Head of caudate nucleus (tissue), 42 donors: ENCODE measurements around the gene FOXO6.

Source experiments
- DNase-seq, 42 donors: peaks; one replicate each; pipeline versions ENCODE4 v3.0.0 to v3.0.0-alpha.2; 2020 to 2021; ENCODE audit warnings: mixed read lengths in 7 of 42
- intact Hi-C: fragments of 100-400 bp; cut with DNase I; formaldehyde crosslinking; loops from one replicate; pipeline ENCODE4 v1.15.0; 2022

Gene FOXO6

DNA sequence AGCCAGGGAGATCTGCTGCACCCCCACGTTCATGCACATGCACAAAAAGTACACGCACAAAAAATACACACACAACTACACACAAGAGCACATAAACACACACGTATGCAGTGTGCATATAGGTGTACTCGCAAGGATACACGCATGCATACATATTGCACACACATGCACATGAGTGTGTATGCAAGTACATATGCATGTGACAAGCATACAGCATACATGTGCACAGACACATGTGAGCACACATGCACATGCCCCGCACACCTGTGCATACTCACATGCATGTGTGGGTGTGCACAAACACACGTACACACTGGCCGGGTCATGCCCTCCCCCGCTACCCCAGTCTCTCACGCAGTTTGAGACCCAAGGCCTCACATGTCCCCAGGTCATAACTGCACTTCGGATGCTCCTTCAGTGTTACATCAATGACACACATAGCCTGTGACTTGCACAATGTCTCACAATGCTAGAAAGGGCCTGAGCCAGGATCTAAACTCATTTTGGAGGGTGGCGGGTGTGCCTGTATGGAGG lies 52.6 kb downstream of the FOXO6 start:
- DNase-seq, result no peak
- intact Hi-C loops, result no loop called here

DNA sequence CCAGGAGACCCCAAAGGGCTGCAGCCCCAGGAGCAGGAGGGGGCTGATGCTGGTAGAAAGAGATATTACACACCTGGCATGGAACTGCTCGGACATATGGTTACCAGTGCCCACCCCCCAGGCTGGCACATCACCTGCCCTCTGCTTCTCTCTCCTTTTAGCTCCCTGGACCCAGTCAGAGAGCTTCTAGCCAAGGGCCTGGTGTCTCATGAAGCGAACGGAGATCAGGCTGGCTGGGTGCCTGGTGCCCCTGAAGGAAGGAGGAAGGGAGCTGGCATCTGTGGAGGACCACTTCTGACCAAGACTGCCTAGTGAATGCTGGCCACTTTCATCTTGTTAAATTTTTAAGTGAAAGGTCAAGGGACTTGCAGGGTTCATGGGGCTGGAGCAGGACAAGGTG lies 53.1 kb downstream of the FOXO6 start:
- intact Hi-C loops, result no loop called here
- peak in 3 of 42 donors; percentile 20 to 57 (median 22) for DNase-seq

DNA sequence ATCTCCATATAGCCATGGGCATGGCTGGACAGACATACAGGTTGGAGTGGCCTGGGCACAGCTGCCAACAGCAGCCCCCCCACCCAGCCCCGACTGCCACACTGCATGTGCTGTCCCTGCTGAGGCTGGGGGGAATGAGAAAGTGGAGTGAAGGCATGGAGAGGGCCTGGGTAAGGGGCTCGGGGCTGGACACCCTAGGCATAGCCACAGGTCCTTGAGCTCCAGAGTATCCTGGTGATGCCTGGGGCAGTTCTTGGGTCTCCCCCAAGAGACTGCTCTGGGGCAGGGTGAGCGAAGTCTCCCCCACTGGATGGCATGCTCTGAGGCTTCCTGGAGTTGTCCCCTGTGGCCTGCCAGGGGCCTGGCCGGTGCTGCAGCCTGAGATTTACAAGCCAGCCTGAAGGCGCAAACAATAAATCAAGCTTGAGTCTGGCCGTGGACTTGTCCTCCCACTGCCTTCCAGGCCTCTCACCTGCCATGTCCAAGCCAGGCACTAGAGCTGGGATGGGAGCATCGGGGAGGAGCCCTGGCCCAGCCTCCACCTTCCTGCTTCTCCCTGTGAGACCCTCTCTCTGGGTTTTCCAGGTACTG lies 53.6 kb downstream of the FOXO6 start:
- intact Hi-C loops, result loop anchor here (5.0 kb wide), 2 partner anchors 48 to 148 kb away; no protein-coding TSS in a partner anchor
- no peak for DNase-seq

DNA sequence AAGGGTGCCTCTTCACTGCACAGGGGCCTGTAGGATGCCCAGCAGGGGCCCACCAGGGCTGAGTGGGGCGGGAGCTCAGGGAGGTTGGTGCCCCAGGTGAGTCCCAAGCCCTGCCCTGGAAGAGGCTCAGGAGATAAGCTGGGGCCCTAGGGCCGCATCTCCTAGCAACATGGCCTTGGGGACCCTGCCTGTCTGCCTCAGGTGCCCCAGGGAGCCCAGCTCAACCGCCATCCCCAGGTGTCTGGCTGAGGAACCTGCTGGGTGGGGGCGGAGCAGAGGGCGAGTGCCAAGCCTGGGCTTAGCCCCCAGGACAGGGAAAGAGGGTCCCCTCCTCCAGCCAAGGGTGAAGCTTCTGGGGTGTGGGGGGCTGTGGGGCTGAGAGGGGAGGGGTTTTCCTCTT lies 54.8 kb downstream of the FOXO6 start:
- intact Hi-C loops, result loop anchor here (5.0 kb wide), 2 partner anchors 49 to 149 kb away; no protein-coding TSS in a partner anchor
- DNase-seq, result no peak

DNA sequence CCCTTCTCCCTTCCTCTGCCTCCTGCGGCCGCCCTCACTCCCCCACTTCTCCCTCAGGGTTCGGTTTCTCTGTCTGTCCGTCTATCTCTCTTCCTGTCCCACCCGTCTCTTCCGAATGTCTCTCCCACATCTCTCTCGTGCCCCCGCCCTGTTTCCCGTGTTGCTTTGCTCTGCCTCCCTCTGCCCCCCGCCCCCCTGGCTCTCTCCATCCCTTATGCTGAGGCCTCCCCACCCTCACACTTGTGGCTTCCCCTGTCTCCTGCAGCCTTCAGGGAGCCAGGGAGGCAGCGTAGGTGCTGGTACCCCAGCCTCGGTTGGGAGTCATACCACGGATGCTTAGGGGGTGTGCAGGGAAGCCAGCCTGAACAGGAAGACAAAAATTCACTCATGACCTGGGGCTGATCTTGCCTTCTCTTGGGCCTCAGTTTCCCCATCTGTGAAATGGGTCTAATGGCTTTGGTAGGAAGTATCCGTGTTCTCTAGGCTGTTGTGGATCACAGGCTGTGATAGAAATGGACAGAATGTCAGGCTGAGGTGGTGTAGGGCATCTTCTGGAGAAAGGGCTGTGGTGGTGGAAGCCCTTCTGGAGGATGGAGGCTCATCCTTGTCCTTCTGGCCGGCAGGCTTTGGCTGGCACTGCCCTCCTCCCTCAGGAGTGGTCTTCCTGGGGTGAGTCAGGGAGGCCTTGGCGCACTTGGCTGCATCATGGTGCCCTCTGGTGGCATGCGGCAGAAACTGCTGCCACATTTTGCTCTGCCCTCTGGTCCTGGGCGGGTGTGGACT lies 55.5 kb downstream of the FOXO6 start:
- peak in 41 of 42 donors; percentile 56 to 87 (median 69) for DNase-seq

GRCh38 chr1:41417335-41417682 lies 56.1 kb downstream of the FOXO6 start:
- intact Hi-C loops, result loop anchor here (5.0 kb wide), 2 partner anchors 50 to 150 kb away; no protein-coding TSS in a partner anchor
- DNase-seq, result no peak

More for the DNA sequence above, 55.5 kb downstream of the FOXO6 start:
- intact Hi-C loops, result loop anchor here (5.0 kb wide), 2 partner anchors 49 to 149 kb away; no protein-coding TSS in a partner anchor

DNA sequence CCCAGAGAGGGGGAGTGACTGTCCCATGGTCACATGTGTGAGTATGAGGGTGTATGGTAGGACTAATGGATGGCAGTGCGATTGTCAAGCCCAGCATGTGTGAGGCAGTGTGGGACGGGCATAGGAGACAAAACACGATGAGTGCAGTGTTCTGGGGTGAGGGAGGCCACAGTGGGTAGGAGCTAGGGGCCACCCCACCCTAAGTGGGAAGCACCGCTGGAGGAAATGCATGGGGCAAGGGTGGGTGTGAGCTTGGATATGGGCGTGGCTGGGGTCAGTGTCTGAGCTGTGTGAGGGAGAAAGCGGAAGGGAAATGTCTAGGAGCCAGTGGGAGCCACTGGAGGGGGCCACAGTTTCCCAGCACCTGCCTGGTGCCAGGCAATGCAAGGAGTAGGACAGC lies 56.5 kb downstream of the FOXO6 start:
- intact Hi-C loops, result loop anchor here (5.0 kb wide), 2 partner anchors 50 to 150 kb away; no protein-coding TSS in a partner anchor
- no peak for DNase-seq

- intact Hi-C loops, result loop anchor here (5.0 kb wide), 2 partner anchors 52 to 152 kb away; no protein-coding TSS in a partner anchor
- peak in 1 of 42 donors; percentile 24 for DNase-seq
Observed at GRCh38 chr1:41418857-41419583, 57.8 kb downstream of the FOXO6 start.

- intact Hi-C loops, result loop anchor here (5.0 kb wide), 2 partner anchors 52 to 152 kb away; no protein-coding TSS in a partner anchor
- DNase-seq, result no peak
Observed at GRCh38 chr1:41419584-41420295, 58.5 kb downstream of the FOXO6 start.

- intact Hi-C loops, result no loop called here
- DNase-seq, result no peak
Observed at GRCh38 chr1:41420351-41420750, 59.1 kb downstream of the FOXO6 start.

DNA sequence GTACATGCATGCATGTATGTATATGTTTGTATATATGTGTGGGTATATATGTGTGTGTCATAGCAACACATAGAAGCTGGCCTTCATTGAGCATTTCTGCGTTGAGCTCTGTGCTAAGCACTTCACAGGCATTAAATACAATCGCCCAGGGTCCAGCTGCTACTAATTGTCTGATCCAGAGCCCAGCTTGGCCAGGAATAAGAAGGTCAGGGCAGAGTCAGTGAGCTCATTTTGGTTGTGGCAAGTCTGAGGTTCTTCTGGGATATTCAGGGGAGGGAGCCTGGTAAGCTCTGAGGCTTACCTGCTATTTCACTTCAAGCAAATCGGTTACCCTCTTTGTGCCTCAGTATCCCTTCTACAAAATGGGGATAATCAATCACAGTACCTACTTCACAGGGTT lies 59.6 kb downstream of the FOXO6 start:
- intact Hi-C loops, result no loop called here
- no peak for DNase-seq

GRCh38 chr1:41422306-41422705 lies 61.1 kb downstream of the FOXO6 start:
- DNase-seq, result no peak
- intact Hi-C loops, result no loop called here

DNA sequence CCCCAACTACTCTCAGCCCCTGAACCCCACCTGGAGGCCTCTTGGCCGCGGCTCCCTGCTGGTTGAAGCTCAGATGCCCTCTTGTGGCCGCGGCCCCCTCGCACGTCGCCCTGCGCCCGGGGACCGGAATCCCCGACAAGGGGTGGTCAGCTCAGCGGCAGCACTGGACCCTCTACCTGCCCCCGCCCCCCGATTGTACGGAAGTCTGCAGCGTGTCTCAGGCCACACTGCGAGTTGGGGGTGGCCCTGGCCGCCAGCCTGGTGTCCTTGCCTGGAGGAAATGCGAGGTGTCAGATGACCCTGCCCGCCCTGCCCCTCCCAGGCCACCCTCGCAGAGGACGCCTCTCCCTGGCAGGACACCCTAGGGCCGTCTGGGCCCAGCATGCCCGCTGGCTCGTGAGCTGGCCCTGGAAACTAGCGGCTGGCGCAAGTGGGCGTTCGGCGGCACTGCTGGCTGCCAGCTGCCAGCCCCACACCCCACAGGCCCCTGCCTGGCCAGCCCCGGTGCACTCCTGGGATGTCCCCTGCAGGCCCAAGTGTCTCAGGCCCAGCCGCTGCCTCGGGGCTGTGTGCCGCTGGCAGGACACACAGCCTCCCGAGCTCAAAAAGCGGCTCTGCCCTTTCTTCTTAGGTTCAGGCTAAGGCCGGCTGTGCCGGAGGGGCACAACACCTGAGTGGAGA lies 62.4 kb downstream of the FOXO6 start:
- peak in 5 of 42 donors; percentile 17 to 58 (median 41) for DNase-seq
- intact Hi-C loops, result no loop called here

GRCh38 chr1:41424581-41425118 lies 63.4 kb downstream of the FOXO6 start:
- no peak for DNase-seq
- intact Hi-C loops, result no loop called here

- DNase-seq, result no peak
- intact Hi-C loops, result no loop called here
Observed at GRCh38 chr1:41425369-41425768, 64.1 kb downstream of the FOXO6 start.

GRCh38 chr1:41426201-41426890 lies 65.1 kb downstream of the FOXO6 start:
- intact Hi-C loops, result no loop called here
- DNase-seq, result no peak

DNA sequence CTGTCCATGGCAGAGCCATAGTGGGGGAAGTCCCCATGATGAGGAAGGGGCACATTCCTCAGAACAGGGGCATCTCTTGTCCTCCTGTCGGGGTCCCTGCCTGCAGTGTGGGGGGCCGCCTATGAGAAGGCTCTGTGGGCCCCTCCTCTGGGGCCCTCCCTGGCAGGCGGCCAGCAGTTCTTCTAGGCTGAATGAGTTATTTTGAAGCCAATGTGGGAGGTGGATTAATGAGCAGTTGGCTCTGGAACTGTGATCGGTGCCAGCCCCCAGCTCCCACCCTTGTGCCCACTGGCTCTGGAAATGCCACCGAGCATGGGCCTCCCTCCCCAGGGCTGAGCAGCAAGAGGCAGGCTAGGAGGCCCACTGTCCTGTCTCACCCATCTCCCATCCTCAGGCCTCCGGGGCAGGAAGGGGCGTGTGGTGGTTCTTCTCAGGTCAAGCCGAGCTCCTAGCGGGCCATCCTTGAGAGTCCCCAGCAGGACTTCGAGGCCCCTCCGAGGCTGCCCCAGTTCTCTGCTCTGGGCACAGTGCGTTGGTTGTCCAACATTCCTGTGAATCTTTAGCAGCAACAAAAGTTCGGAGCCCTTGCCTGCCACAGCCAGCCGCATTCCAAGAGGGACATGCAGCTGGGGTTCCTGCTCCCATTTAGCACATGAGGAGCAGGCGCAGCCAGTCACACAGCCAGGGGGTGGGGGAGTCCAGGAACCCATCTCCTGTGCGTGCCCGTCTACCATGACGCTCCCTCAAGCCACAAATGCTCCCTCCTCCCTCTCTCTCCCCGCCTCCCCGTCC lies 66.1 kb downstream of the FOXO6 start:
- intact Hi-C loops, result no loop called here
- DNase-seq, result peak in 1 of 42 donors; percentile 34
